K562 (cell line): ENCODE measurements around the gene ZC3H18. TPM values are rescaled to one million over a fixed set of nuclear protein-coding genes. Genes with fewer than 3 reads are reported as not detected.

Experiments used
- FOXP1 ChIP-seq: sonication (generic); formaldehyde crosslinking; IDR thresholded peaks from 2 replicates; pipeline ENCODE4 v1.8.0; 2022; ENCODE audit warnings: mild to moderate bottlenecking, missing genetic modification reagents
- HNRNPLL ChIP-seq: fragments of 200-400 bp; formaldehyde crosslinking; IDR thresholded peaks from 2 replicates; pipeline ENCODE4 v1.6.1; 2017; ENCODE audit warnings: low read length, low read depth, mild to moderate bottlenecking; ENCODE audit not compliant: poor library complexity, severe bottlenecking
- IFI16 ChIP-seq: fragments of 250-450 bp; sonication (Bioruptor Pico); IDR thresholded peaks from 2 replicates; pipeline ENCODE4 v2.1.2; 2022; ENCODE audit warnings: mild to moderate bottlenecking, inconsistent platforms
- KAT8 ChIP-seq: fragments of 450-650 bp; IDR thresholded peaks from 2 replicates; pipeline ENCODE4 v1.6.1; 2016; ENCODE audit warnings: low read depth, mild to moderate bottlenecking
- NFXL1 ChIP-seq: fragments of 450-650 bp; formaldehyde crosslinking; IDR thresholded peaks from 2 replicates; pipeline ENCODE4 v1.4.0; 2021; ENCODE audit warnings: mild to moderate bottlenecking
- NR2C1 ChIP-seq, 2 experiments: fragments of 450-650 bp; IDR thresholded peaks; 2 replicates each; pipeline ENCODE4 v1.6.1; 2017; ENCODE audit warnings: mild to moderate bottlenecking in 2 of 2, antibody characterized with exemption in 1 of 2, inconsistent platforms in 1 of 2, missing compliant biosample characterization in 1 of 2, missing genetic modification characterization in 1 of 2
- PPARD ChIP-seq: fragments of 250-450 bp; sonication (Bioruptor Pico); IDR thresholded peaks from 2 replicates; pipeline ENCODE4 v1.8.0; 2022; ENCODE audit warnings: inconsistent platforms, mild to moderate bottlenecking, moderate library complexity
- TAF9B ChIP-seq: fragments of 450-650 bp; IDR thresholded peaks from 2 replicates; pipeline ENCODE4 v1.6.1; 2018; ENCODE audit warnings: mild to moderate bottlenecking; ENCODE audit not compliant: partially characterized antibody
- ZBTB2 ChIP-seq: fragments of 450-650 bp; IDR thresholded peaks from 2 replicates; pipeline ENCODE4 v1.6.1; 2016; ENCODE audit warnings: antibody characterized with exemption
- ZBTB43 ChIP-seq: sonication (generic); formaldehyde crosslinking; IDR thresholded peaks from 2 replicates; pipeline ENCODE4 v1.8.0; 2023; ENCODE audit warnings: mild to moderate bottlenecking, missing genetic modification reagents
- polyA plus RNA-seq, 8 experiments: library from polyadenylated mRNA; depleted of rRNA in 4 of 8; stranded (reverse) in 5 of 8; unstranded in 3 of 8; fragments of >200 nt; fragmentation: Nextera tagmentation in 2 of 8; fragmentation: Illumina TruSeq in 1 of 8; extraction: Ambion mirVana in 2 of 8; extraction: Trizol in 1 of 8; gene quantifications; 2 replicates each; pipeline versions ENCODE4 v1.2.1 to v1.2.3, GENCODE V29; 2011 to 2014; ENCODE audit warnings: inconsistent platforms in 1 of 8, missing spikeins in 1 of 8
- total RNA-seq, 7 experiments: library from RNA; depleted of rRNA in 6 of 7; stranded (reverse); fragments of >200 nt in 6 of 7; fragmentation: Illumina TruSeq in 2 of 7; extraction: Trizol in 2 of 7; gene quantifications; 2 replicates each; pipeline versions ENCODE4 v1.2.1 to v1.2.3, GENCODE V29; 2011 to 2021; ENCODE audit warnings: low replicate concordance in 1 of 7
- TF ChIP-seq, protein P1 (sequence below), 2 experiments: fragments of 450-650 bp; IDR thresholded peaks; 2 replicates each; pipeline ENCODE4 v1.6.1; 2016
- TF ChIP-seq, protein P2 (sequence below): IDR thresholded peaks from 3 replicates; pipeline ENCODE4 v1.6.1; 2011; ENCODE audit warnings: borderline replicate concordance, mild to moderate bottlenecking, moderate library complexity; ENCODE audit not compliant: insufficient read length; ENCODE audit errors: extremely low read depth
- TF ChIP-seq, protein P3 (sequence below): fragments of 450-650 bp; IDR thresholded peaks from 2 replicates; pipeline ENCODE4 v1.6.1; 2016; ENCODE audit warnings: missing biosample characterization, missing genetic modification characterization

ZC3H18 gene
- total and polyA plus RNA-seq, 9 of the 15 experiments (the other 6 are each of a cell fraction or from before 2014, with no cell fraction given), result 1.7 to 88.7 (median 26.9) TPM

DNA sequence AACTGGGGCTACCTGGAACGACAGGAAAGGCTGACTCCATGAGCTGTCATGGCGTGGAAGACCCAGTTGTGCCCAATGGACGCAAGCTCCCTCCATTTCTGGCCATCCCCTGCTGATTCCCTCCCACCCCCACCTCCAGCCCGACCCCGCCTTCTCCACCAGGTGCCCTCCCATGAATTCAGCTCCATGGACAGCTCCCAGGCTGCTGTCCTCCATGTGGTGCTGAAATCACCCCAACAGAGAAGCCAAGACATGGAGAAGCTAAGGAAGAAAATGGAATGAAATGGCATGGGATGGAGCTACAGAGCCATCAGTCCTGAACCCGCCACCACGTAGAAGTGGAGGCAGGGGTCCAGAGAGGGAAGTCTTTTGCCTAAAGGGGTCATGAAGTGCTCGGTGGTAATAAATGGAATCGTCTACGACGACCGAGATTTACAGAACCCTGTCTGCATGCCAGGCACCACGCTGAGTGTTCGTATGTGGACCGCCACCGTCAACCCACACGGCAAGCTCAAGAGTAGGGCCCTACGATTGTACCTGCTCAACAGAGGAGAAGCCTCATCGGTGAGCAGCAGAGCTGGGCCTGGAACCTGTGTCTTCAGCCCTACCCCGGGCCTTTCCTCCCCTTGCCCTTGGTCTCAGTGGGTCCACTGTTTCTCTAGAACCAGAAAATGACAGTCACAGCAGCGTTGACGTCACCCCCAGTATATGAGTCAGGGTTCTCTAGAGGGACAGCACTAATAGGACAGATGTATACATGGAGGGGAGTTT, 9.3 kb upstream of the ZC3H18 start (continued):
- peak; percentile 97 for TF ChIP-seq ZBTB43
- no peak for TF ChIP-seq HNRNPLL
- TF ChIP-seq NR2C1 (IDR thresholded peaks at IDR 0.05), result no peak
- peak; percentile 44; the same call in 1 of the 2 replicates for TF ChIP-seq NR2C1 (tag; IDR thresholded peaks at IDR 0.05)
- TF ChIP-seq KAT8, result no peak
- no peak for TF ChIP-seq PPARD (CRISPR knock-in tag)
- TF ChIP-seq, protein P1, sequence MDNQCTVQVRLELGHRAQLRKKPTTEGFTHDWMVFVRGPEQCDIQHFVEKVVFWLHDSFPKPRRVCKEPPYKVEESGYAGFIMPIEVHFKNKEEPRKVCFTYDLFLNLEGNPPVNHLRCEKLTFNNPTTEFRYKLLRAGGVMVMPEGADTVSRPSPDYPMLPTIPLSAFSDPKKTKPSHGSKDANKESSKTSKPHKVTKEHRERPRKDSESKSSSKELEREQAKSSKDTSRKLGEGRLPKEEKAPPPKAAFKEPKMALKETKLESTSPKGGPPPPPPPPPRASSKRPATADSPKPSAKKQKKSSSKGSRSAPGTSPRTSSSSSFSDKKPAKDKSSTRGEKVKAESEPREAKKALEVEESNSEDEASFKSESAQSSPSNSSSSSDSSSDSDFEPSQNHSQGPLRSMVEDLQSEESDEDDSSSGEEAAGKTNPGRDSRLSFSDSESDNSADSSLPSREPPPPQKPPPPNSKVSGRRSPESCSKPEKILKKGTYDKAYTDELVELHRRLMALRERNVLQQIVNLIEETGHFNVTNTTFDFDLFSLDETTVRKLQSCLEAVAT (IDR thresholded peaks at IDR 0.05), result no peak
- no peak for TF ChIP-seq NFXL1 (CRISPR knock-in tag)
- TF ChIP-seq, protein P2, sequence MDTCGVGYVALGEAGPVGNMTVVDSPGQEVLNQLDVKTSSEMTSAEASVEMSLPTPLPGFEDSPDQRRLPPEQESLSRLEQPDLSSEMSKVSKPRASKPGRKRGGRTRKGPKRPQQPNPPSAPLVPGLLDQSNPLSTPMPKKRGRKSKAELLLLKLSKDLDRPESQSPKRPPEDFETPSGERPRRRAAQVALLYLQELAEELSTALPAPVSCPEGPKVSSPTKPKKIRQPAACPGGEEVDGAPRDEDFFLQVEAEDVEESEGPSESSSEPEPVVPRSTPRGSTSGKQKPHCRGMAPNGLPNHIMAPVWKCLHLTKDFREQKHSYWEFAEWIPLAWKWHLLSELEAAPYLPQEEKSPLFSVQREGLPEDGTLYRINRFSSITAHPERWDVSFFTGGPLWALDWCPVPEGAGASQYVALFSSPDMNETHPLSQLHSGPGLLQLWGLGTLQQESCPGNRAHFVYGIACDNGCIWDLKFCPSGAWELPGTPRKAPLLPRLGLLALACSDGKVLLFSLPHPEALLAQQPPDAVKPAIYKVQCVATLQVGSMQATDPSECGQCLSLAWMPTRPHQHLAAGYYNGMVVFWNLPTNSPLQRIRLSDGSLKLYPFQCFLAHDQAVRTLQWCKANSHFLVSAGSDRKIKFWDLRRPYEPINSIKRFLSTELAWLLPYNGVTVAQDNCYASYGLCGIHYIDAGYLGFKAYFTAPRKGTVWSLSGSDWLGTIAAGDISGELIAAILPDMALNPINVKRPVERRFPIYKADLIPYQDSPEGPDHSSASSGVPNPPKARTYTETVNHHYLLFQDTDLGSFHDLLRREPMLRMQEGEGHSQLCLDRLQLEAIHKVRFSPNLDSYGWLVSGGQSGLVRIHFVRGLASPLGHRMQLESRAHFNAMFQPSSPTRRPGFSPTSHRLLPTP, result no peak
- TF ChIP-seq TAF9B, result no peak
- TF ChIP-seq IFI16 (CRISPR knock-in tag), result no peak
- TF ChIP-seq FOXP1 (CRISPR knock-in tag), result peak; percentile 99
- TF ChIP-seq ZBTB2, result no peak
- TF ChIP-seq, protein P3, sequence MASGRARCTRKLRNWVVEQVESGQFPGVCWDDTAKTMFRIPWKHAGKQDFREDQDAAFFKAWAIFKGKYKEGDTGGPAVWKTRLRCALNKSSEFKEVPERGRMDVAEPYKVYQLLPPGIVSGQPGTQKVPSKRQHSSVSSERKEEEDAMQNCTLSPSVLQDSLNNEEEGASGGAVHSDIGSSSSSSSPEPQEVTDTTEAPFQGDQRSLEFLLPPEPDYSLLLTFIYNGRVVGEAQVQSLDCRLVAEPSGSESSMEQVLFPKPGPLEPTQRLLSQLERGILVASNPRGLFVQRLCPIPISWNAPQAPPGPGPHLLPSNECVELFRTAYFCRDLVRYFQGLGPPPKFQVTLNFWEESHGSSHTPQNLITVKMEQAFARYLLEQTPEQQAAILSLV (tag), result no peak
